Pulmonary artery endothelial cell (primary cell): Measurements from ENCODE around the gene CCDC142. TPM values are rescaled to one million over a fixed set of nuclear protein-coding genes. Genes with fewer than 3 reads are reported as not detected.
"Not testable (repeated sequence)": the region's sequence is repeated elsewhere in the genome, so short reads cannot be mapped to it uniquely, and the experiment has no call there.

Experiments used
- DNase-seq: peaks from one replicate; pipeline ENCODE4 v3.0.0-alpha.2; 2011; ENCODE audit warnings: low read depth, low spot score
- total RNA-seq: library from RNA; depleted of rRNA; stranded (reverse); fragments of >200 nt; gene quantifications from 2 replicates; pipeline ENCODE4 v1.2.3, GENCODE V29; 2014

The CCDC142 gene
- total RNA-seq, 1 donor from 2014 or later, result 14.4 TPM

DNA sequence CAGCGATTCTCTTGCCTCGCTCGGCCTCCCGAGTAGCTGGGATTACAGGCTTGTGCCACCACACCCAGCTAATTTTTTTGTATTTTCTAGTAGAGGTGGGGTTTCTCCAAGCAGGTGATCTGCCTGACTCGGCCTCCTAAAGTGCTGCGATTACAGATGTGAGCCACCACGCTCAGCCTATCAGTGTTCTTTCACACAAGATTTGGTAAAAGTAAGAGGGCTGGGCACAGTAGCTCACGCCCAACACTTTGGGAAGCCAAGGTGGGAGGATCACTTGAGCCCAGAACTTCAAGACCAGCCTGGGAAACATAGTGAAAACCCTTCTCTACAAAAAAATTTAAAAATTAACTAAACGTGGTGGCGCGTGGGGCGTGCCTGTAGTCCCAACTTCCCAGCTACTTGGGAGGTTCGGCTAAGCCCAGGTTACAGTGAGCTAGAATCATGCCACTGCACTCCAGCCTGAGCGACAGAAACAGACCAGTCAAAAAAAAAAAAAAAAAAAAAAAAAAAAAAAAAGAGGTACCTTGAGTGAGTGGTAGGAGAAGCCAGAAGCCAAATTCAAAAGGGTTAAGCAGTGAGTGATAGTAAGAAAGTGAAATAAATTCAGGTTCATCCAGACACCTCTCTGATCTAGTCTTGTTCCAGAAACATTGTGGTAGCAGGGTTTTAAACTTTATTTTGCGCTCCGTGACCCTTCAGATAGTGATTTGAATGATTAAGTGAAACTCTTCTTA lies 11.3 kb downstream of the CCDC142 start:
- DNase-seq, result no peak

DNA sequence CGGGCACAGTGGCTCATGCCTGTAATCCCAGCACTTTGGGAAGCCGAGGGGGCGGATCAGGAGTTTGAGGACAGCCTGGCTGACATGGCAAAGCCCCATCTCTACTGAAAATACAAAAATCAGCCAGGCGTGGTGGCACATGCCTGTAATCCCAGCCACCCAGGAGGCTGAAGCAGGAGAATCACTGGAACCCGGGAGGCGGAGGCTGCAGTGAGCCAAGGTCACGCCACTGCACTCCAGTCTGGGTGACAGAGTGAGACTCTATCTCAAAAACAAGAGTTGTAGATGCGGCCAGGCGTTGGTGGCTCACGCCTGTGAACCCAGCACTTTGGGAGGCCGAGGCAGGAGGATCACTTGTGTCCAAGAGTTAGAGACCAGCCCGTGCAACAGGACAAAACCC lies 12.1 kb downstream of the CCDC142 start:
- not testable (repeated sequence) for DNase-seq

- no peak for DNase-seq
Measured at GRCh38 chr2:74464406-74464805, 18.4 kb downstream of the CCDC142 start.

DNA sequence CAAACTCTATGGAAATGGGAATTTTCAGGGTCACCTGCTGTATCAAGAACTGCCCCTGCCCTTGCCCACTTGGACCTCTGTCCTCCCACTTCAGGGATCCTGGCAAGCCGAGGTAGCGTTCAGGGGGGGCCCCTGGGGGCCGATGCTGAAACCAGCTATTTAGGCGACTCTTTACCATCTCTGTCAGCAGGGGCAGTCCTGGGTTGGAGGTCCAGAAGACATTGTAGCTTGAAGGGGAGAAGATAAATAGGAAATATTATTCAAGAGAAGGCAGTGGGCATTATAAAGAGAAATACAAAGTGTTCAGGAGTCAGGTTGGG lies 20.1 kb downstream of the CCDC142 start:
- no peak for DNase-seq

- DNase-seq, result no peak
Measured at GRCh38 chr2:74462054-74462785, 20.6 kb downstream of the CCDC142 start.

- DNase-seq, result no peak
Measured at GRCh38 chr2:74461187-74462053, 21.4 kb downstream of the CCDC142 start.

DNA sequence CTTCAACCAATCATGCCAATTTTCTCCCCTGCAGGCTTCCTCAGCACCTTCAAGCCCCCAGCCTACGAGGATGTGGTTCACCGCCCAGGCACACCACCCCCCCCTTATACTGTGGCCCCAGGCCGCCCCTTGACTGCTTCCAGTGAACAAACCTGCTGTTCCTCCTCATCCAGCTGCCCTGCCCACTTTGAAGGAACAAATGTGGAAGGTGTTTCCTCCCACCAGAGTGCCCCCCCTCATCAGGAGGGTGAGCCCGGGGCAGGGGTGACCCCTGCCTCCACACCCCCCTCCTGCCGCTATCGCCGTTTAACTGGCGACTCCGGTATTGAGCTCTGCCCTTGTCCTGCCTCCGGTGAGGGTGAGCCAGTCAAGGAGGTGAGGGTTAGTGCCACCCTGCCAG lies 22.6 kb downstream of the CCDC142 start:
- not testable (repeated sequence) for DNase-seq

GRCh38 chr2:74459503-74460118 lies 23.2 kb downstream of the CCDC142 start:
- not testable (repeated sequence) for DNase-seq

DNA sequence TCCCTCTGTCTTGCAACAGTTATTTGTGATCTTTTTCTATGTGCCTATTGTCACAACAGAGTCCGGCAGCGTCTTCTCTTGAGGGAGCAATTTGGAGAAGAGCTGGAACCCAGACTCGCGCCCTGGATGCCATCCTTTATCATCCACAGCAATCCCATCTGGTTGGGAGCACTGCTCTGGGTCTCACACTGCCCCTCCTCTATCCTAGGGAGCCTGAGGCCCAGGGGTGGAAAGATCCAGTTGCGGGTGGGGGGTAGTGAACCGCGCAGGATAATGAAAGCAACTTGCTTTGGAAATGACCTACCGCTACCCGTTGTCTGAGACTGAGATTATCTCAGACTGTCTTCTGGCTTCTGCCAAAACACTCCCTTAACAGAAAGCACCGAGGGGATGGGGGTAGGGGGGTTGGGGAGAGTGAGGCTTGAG lies 23.8 kb downstream of the CCDC142 start:
- DNase-seq, result no peak

DNA sequence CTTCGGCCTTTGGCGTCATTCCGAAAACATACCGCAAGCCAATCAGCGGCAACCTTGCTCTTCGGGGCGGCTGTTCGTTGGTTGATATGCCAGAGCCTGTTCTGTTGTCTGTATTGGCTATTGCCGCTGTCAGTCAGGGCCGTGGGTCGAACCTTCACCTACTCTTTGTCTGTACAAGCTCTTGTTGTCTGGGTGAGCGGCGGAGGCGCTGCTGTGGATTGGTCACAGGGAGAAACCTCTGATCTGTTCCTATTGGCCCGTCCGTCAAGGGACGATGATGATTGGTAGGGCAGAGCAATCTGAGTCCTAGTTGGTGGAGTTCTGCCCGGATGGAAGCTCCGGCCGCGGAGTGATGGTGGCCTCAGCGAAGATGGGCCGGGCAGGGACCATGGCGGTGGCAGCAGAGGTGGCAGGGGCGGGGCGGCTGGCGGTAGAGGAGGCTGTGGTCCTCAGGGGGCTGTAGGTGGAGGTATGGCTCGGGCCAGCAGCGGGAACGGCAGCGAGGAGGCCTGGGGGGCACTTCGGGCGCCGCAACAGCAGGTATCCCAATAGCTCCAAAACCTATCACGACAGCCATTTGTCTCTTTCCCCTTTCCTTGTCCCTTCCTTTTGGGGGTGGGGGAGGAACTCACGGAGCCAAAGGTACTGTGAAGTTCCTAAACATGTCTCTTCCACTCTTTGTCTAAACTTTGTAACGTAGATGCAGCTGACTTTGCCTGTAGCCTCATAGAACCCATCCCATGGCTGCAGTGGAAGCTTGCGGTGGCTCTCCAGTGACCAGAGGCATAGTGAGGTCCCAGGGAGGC lies 24.5 kb downstream of the CCDC142 start, which contains the start of gene WBP1:
WBP1 (plus strand) TSS at position 307 of the 806 bp plus-strand sequence; CDS start at position 472, 165 bp downstream.
- peak; percentile 100 for DNase-seq

DNA sequence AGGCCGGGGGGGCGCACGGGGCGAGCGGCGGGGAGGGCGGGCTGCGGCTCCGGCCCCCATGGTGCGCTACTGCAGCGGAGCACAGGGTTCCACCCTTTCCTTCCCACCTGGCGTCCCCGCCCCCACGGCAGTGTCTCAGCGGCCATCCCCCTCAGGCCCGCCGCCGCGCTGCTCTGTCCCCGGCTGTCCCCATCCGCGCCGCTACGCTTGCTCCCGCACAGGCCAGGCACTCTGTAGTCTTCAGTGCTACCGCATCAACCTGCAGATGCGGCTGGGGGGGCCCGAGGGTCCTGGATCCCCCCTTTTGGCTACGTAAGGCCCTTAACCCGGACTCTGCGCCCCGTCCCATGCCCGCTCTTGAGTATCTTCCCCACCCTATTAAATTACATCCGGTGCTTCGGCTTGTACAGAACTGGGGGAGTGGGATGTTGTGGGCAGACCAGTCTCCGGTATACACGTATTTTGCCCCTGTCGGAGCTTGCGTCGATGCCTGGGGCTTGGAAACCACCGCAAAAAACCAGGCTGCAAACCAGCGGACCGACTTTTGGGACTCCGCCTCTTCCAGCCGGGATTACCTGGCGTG lies 25.2 kb downstream of the CCDC142 start:
- no peak for DNase-seq

- DNase-seq, result no peak
Measured at GRCh38 chr2:74457129-74457548, 25.7 kb downstream of the CCDC142 start.

- peak; percentile 92 for DNase-seq
Measured at GRCh38 chr2:74454654-74455511, 27.9 kb downstream of the CCDC142 start, which contains the start of gene INO80B. Gene INO80B (plus strand): TSS chr2:74455087. CDS start chr2:74455117, 30 bp downstream.

DNA sequence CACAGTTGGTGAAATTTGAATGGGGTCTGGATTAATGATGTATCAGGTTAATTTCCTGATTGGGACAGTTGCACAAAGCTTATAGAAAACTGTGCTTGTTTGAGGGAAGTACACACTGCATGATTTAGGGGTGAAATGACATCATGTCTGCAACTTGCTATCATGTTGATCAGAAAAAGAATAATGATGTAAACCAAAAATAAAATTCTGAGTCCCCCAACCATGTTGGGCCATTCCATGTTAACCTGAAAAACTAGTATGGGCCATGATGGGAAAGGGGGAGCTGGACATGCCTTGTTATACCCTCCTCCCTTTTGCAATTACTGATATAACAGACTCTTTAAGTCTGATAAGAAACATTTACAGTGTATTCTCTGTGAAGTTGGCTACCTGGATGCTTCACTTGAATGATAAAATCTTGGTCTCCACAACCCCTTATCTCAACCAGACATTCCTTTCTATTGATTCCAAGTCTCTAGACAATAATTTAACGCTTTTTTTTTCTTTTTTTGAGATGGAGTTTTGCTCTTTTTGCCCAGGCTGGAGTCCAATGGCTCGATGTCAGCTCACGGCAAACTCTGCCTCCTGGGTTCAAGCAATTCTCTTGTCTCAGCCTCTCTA lies 32.1 kb downstream of the CCDC142 start:
- DNase-seq, result no peak

GRCh38 chr2:74448771-74449170 lies 34.0 kb downstream of the CCDC142 start:
- DNase-seq, result no peak

DNA sequence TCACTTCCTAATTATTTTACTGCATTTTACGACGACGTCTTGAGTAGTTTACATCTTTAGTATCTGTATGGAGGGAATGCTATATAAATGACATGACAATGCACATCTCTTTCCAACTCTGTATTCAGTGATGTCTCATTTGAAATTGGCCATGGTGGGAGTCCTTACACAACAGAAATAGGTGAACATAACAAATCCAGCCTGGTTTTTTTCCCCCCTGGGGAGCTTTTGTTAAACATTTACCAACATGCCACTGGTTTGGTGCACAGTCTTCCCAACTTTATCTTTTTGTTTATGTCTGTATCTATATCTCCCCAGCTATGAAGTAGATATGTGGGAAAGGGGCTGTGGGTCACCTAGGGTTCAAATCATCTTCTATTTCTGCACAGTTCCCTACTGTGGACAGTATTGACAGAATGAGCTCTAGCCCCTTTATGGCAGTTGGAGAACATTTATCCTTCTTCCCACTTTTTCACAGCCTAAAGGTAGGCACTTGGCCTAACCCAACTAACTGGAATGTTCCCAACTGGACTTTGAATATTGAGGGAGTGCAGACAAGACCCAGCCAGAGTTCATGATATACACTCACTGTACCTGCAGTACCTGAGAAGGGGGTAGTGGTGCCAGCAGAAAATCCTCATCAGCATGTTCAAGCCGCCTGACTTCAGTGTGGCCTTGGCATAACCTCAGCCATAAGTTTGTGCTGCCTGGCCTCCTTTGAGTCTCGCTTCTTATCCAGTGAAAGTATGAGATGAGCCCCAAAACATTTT lies 35.4 kb downstream of the CCDC142 start:
- DNase-seq, result no peak

DNA sequence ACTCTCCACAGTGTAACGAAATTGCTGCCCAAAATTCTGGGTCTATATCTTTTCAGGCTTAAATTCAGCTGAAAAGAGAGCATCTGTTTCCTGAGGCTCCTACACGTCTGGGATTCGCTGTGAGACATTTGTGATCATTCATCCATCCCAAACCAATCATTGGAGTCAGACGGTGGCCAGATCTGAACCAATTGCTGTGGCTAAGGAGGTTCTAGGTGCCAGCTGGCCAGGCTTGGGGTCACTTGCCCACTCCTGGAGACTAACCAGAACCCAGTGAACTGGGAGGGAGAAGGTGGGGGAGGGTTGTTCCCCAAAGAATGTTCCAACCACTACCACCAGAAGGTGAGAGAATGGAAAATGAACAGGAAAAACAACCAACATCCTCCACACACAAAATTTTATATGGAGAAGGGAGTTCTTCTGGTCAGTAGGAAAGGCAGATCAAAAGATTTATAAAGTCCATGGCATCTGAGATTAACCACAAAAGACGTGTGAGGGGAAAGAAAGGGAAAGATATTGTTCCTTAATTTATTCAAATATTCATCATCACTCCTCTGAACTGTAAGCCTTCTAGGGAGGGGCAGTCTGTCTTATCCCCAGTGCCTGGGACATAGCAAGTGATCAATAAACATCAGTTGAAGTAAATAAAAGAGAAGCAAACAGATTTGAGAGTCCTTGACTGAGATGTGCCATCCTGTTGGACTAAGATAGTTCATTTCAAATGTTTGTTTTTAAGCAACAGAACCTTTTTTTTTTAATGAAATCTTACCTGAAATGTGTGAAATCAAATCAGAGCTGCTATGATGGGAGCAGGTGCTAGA lies 38.1 kb downstream of the CCDC142 start:
- no peak for DNase-seq
